ENCODE results near the gene MITF. TPM values are rescaled to one million over a fixed set of nuclear protein-coding genes. Genes with fewer than 3 reads are reported as not detected.

MITF gene
- total and polyA plus RNA-seq, 2 experiments from 2014 or later = 73.2 to 99.9 TPM

DNA sequence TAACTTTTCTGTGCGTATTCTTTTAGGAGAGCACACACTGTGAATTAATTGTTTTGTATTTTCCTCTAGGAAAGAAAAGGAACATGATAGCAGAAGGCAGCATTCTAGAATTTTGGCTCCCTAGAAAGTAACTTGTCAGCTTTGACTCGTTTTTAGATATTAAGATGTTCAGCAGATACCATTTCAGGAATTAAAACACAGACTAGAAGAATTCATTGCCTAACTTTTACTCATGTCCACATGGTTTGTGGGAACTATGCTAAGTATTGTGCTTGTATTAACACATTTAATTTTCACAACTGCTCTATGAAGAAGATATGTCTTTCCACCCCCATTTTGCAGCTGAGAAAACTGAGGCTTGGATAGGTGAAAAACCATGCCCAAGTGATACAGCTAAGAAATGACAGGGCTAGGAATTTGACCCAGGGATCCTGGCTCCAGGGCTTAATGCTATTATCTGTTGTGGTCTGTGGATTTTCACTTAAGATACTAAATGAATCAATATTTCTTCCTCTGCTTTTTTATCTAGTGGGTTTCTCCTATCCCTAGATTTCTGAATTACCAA, 128.8 kb downstream of the MITF start:
- Histone ChIP-seq H3K27me3 (no peaks in the 10 kb centered on the region), H3K9me3 (ENCODE audit: low read depth) (no peaks in the 10 kb centered on the region), H3K36me3 (no peaks in the 10 kb centered on the region), H3K4me1 (ENCODE audit: low read depth) (peaks cover 43% of the 10 kb centered on the region), H3K27ac (peak overlapping the region; percentile 97), H3K4me3 (peak overlapping the region; percentile 52)
- TF ChIP-seq, protein P1, sequence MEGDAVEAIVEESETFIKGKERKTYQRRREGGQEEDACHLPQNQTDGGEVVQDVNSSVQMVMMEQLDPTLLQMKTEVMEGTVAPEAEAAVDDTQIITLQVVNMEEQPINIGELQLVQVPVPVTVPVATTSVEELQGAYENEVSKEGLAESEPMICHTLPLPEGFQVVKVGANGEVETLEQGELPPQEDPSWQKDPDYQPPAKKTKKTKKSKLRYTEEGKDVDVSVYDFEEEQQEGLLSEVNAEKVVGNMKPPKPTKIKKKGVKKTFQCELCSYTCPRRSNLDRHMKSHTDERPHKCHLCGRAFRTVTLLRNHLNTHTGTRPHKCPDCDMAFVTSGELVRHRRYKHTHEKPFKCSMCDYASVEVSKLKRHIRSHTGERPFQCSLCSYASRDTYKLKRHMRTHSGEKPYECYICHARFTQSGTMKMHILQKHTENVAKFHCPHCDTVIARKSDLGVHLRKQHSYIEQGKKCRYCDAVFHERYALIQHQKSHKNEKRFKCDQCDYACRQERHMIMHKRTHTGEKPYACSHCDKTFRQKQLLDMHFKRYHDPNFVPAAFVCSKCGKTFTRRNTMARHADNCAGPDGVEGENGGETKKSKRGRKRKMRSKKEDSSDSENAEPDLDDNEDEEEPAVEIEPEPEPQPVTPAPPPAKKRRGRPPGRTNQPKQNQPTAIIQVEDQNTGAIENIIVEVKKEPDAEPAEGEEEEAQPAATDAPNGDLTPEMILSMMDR (IDR thresholded peaks at IDR 0.05; ENCODE audit: low read depth, low read length) = no peak
- no peak for DNase-seq (ENCODE audit: low read depth in 1 of 2, low spot score in 1 of 2)

DNA sequence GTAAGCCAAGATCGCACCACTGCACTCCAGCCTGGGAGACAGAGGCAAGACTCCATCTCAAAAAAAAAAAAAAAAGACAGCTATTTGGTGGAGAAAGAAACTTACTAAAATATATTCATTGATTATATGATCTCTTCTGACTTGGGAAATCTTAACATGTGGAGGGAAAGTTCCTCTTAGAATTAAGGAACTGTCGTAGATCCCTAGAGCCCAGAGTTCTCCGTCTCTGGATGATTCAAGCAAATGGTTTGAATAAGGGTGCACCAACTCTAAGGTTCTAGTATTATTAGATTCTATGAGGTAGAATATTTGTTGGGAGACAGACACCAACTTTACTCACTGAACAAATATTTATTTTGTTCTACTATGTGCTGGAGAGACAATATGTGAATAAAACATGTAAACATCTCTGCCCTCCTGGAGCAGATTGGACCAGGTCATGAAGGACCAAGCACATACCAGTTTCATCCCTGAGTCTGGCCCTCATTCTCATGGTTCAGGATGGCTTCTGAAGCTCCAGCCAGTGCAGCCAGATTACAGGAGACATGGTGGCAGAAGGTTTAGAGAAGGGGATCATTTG, 129.7 kb downstream of the MITF start:
- DNase-seq (ENCODE audit: low read depth in 1 of 2, low spot score in 1 of 2) = no peak
- H3K27ac ChIP-seq = no peak overlapping the region

DNA sequence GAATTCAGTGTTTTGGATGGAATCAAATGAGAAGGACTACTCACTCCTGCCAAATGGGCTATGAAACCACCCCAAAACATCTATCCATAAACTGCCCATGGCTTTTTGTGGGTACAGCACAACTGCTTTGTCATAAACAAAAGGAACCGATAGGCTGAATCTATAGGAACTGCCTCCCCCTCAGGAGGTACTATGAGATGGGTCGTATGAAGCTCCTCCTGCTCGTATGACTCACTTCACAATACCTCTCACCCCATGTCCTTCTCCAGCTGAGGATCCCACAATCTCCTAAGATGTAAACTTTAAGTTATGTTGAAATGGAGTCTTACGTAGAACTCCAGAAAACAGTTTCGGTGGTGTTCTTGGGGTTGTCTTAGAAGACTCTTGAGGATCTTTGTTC, 130.4 kb downstream of the MITF start:
- TF ChIP-seq, protein P1 (IDR thresholded peaks at IDR 0.05; ENCODE audit: low read depth, low read length) = no peak
- no peak overlapping the region for H3K27ac ChIP-seq
- no peak for DNase-seq (ENCODE audit: low read depth in 1 of 2, low spot score in 1 of 2)
- H3K27me3 ChIP-seq = no peaks in the 10 kb centered on the region
- no peak overlapping the region for H3K4me3 ChIP-seq
- H3K9me3 ChIP-seq (ENCODE audit: low read depth) = no peaks in the 10 kb centered on the region
- H3K4me1 ChIP-seq (ENCODE audit: low read depth) = peaks cover 51% of the 10 kb centered on the region
- no peaks in the 10 kb centered on the region for H3K36me3 ChIP-seq

More for the DNA sequence above, 129.7 kb downstream of the MITF start:
- TF ChIP-seq, protein P1 (IDR thresholded peaks at IDR 0.05; ENCODE audit: low read depth, low read length) = no peak
- no peaks in the 10 kb centered on the region for H3K36me3 ChIP-seq
- peaks cover 51% of the 10 kb centered on the region for H3K4me1 ChIP-seq (ENCODE audit: low read depth)
- H3K9me3 ChIP-seq (ENCODE audit: low read depth) = no peaks in the 10 kb centered on the region
- H3K4me3 ChIP-seq = no peak overlapping the region
- no peaks in the 10 kb centered on the region for H3K27me3 ChIP-seq

DNA sequence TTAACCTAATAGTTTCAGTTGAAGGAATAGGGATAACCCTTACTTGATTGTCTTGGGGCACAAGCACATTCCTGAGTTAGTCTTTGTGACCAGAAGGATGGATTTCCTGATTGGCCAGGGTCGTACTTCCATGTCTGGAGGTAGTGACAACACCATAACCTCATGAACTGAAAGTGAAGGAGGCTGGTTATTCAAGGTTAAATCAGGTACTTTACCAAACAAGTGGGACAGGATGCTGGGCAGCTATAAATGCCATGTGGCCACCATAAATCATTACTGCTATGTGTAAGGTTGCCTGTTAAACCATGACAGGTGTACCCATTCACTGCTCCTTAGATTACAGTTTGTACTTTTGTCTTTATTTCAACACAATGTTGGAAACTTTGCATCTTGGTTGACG, 132.0 kb downstream of the MITF start:
- no peak overlapping the region for H3K4me3 ChIP-seq
- H3K27me3 ChIP-seq = no peaks in the 10 kb centered on the region
- peak overlapping the region; percentile 73 for H3K27ac ChIP-seq
- no peaks in the 10 kb centered on the region for H3K36me3 ChIP-seq
- TF ChIP-seq, protein P1 (IDR thresholded peaks at IDR 0.05; ENCODE audit: low read depth, low read length) = no peak
- no peak for DNase-seq (ENCODE audit: low read depth in 1 of 2, low spot score in 1 of 2)
- no peaks in the 10 kb centered on the region for H3K9me3 ChIP-seq (ENCODE audit: low read depth)
- H3K4me1 ChIP-seq (ENCODE audit: low read depth) = peaks cover 45% of the 10 kb centered on the region

DNA sequence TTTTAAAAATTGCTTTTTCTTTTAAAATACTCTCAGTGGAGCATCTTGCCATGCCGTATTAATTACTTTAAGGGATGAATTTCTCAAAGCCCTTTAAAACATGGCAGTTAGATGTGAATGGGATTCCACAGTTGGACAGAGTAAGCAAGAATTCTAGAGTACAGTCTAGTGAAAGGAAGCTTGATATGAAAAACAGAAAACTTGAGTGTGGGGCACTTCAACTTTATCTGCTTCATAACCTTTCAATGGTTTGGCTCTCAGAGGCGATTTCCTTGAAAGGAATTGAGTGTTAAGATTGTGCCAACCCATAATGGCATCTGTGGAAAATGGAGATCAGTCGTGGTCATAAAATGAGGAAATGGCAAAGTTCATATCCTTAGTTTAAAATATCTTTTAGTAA, 132.6 kb downstream of the MITF start:
- H3K27ac ChIP-seq = peak overlapping the region; percentile 73
- no peaks in the 10 kb centered on the region for H3K27me3 ChIP-seq
- peak in 1 of 2 donors; percentile 52 for DNase-seq (ENCODE audit: low read depth in 1 of 2, low spot score in 1 of 2)
- no peaks in the 10 kb centered on the region for H3K9me3 ChIP-seq (ENCODE audit: low read depth)
- H3K36me3 ChIP-seq = no peaks in the 10 kb centered on the region
- H3K4me3 ChIP-seq = no peak overlapping the region
- peaks cover 45% of the 10 kb centered on the region for H3K4me1 ChIP-seq (ENCODE audit: low read depth)
- TF ChIP-seq, protein P1 (IDR thresholded peaks at IDR 0.05; ENCODE audit: low read depth, low read length) = no peak

All from cardiac muscle cell (in vitro differentiated cells and primary cell).